HG03135 (cell line): ENCODE data around the gene ABCG1.

ENCODE experiments used
- ATAC-seq: cut with Tn5 transposase; IDR thresholded peaks from one replicate; pipeline ENCODE4 v1.9.1; 2021; ENCODE audit warnings: mild to moderate bottlenecking, moderate library complexity; ENCODE audit not compliant: unreplicated experiment

The ABCG1 gene

GRCh38 chr21:42191696-42192595, 27.0 kb upstream of the ABCG1 start:
- ATAC-seq: no peak

- no peak for ATAC-seq
These were observed 25.7 kb upstream of the ABCG1 start for GRCh38 chr21:42193131-42193671.

- ATAC-seq: no peak
These were observed 25.2 kb upstream of the ABCG1 start for GRCh38 chr21:42193721-42194120.

- no peak for ATAC-seq
These were observed 24.1 kb upstream of the ABCG1 start for GRCh38 chr21:42194863-42195262.

GRCh38 chr21:42195378-42196031, 23.4 kb upstream of the ABCG1 start:
- ATAC-seq: no peak

GRCh38 chr21:42198929-42199867, 19.7 kb upstream of the ABCG1 start:
- no peak for ATAC-seq

GRCh38 chr21:42199868-42200463, 19.0 kb upstream of the ABCG1 start:
- ATAC-seq: no peak

GRCh38 chr21:42200906-42201614, 17.9 kb upstream of the ABCG1 start:
- no peak for ATAC-seq

GRCh38 chr21:42201615-42202161, 17.3 kb upstream of the ABCG1 start:
- no peak for ATAC-seq

GRCh38 chr21:42202321-42202720, 16.6 kb upstream of the ABCG1 start:
- no peak for ATAC-seq

- ATAC-seq: no peak
These were observed 15.6 kb upstream of the ABCG1 start for GRCh38 chr21:42203321-42203720.

GRCh38 chr21:42203936-42204335, 15.0 kb upstream of the ABCG1 start:
- no peak for ATAC-seq

- no peak for ATAC-seq
These were observed 11.5 kb upstream of the ABCG1 start for GRCh38 chr21:42207426-42207825.

- no peak for ATAC-seq
These were observed 10.9 kb upstream of the ABCG1 start for GRCh38 chr21:42208036-42208435.

- no peak for ATAC-seq
These were observed 10.0 kb upstream of the ABCG1 start for GRCh38 chr21:42208801-42209490.

GRCh38 chr21:42209801-42210479, 9.0 kb upstream of the ABCG1 start:
- ATAC-seq: no peak

- ATAC-seq: no peak
These were observed 6.7 kb upstream of the ABCG1 start for GRCh38 chr21:42212266-42212665.

- no peak for ATAC-seq
These were observed 5.7 kb upstream of the ABCG1 start for GRCh38 chr21:42213082-42213774.
